Measurements from ENCODE around the gene PLCL1. TPM values are rescaled to one million over a fixed set of nuclear protein-coding genes. Genes with fewer than 3 reads are reported as not detected.

The PLCL1 gene
- polyA plus RNA-seq, 3 donors: 0.69 to 1.4 (median 0.79) TPM

GRCh38 chr2:198187841-198188240 lies 383.4 kb downstream of the PLCL1 start:
- Mint-ChIP-seq H3K36me3 (no peaks in the 10 kb centered on the region), H3K9me3 (peaks cover 0 to 8% (median 4%) of the 10 kb centered on the region in 7 donors), H3K4me3 (no peak overlapping the region), H3K27me3 (ENCODE audit: low read depth in 3 of 3) (no peaks in the 10 kb centered on the region), H3K27ac (no peak overlapping the region), H3K4me1 (no peaks in the 10 kb centered on the region)
- TF ChIP-seq, protein P1, sequence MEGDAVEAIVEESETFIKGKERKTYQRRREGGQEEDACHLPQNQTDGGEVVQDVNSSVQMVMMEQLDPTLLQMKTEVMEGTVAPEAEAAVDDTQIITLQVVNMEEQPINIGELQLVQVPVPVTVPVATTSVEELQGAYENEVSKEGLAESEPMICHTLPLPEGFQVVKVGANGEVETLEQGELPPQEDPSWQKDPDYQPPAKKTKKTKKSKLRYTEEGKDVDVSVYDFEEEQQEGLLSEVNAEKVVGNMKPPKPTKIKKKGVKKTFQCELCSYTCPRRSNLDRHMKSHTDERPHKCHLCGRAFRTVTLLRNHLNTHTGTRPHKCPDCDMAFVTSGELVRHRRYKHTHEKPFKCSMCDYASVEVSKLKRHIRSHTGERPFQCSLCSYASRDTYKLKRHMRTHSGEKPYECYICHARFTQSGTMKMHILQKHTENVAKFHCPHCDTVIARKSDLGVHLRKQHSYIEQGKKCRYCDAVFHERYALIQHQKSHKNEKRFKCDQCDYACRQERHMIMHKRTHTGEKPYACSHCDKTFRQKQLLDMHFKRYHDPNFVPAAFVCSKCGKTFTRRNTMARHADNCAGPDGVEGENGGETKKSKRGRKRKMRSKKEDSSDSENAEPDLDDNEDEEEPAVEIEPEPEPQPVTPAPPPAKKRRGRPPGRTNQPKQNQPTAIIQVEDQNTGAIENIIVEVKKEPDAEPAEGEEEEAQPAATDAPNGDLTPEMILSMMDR (IDR thresholded peaks at IDR 0.05): no peak
- H3K4me2 ChIP-seq (replicated peaks; ENCODE audit: extremely low read depth, low read length, poor library complexity, severe bottlenecking): no peak overlapping the region
- WGBS (ENCODE audit: insufficient coverage): no CpG with 5 or more reads among the region's 1 CpG
- no peaks in the 10 kb centered on the region for H3K9me3 ChIP-seq (replicated peaks in 1 of 2; ENCODE audit: control insufficient read depth in 1 of 2, insufficient read depth in 1 of 2, low read length in 2 of 2)
- no peaks in the 10 kb centered on the region for H3K36me3 ChIP-seq (replicated peaks in 1 of 2; ENCODE audit: control insufficient read depth in 1 of 2, insufficient read depth in 2 of 2, low read length in 2 of 2)
- H4K20me1 ChIP-seq (ENCODE audit: insufficient read depth, low read length): no peaks in the 10 kb centered on the region
- H3K27me3 ChIP-seq (ENCODE audit: control insufficient read depth in 2 of 2, insufficient read depth in 2 of 2, low read length in 2 of 2): no peaks in the 10 kb centered on the region
- H3K4me3 ChIP-seq (replicated peaks in 1 of 3; ENCODE audit: low read depth in 2 of 3, low read length in 3 of 3): no peak overlapping the region
- H3K9ac ChIP-seq (ENCODE audit: insufficient read depth, low read length, poor library complexity, severe bottlenecking): no peak overlapping the region
- H3K27ac ChIP-seq (ENCODE audit: low read depth in 1 of 2, low read length in 2 of 2): no peak overlapping the region
- H3K4me1 ChIP-seq (ENCODE audit: control insufficient read depth in 1 of 2, insufficient read depth in 2 of 2, low read length in 2 of 2): no peaks in the 10 kb centered on the region
- intact Hi-C loops (cut with micrococcal nuclease): no loop called here
- no peak for DNase-seq
- no peaks in the 10 kb centered on the region for H3K79me2 ChIP-seq (ENCODE audit: insufficient read depth, low read length)
- H2AFZ ChIP-seq (ENCODE audit: insufficient read depth, low read depth, low read length, poor library complexity, severe bottlenecking): no peak overlapping the region

- no peaks in the 10 kb centered on the region for H3K36me3 ChIP-seq (replicated peaks in 1 of 2; ENCODE audit: control insufficient read depth in 1 of 2, insufficient read depth in 2 of 2, low read length in 2 of 2)
- TF ChIP-seq, protein P1 (IDR thresholded peaks at IDR 0.05): no peak
- Mint-ChIP-seq H3K4me3 (no peak overlapping the region), H3K27ac (no peak overlapping the region), H3K9me3 (peaks cover 0 to 5% (median 2%) of the 10 kb centered on the region in 7 donors), H3K4me1 (no peaks in the 10 kb centered on the region), H3K36me3 (no peaks in the 10 kb centered on the region), H3K27me3 (ENCODE audit: low read depth in 3 of 3) (peaks cover 0 to 2% (median 0%) of the 10 kb centered on the region in 3 donors)
- no peaks in the 10 kb centered on the region for H3K4me1 ChIP-seq (ENCODE audit: control insufficient read depth in 1 of 2, insufficient read depth in 2 of 2, low read length in 2 of 2)
- H3K9ac ChIP-seq (ENCODE audit: insufficient read depth, low read length, poor library complexity, severe bottlenecking): no peak overlapping the region
- no peak overlapping the region for H3K27ac ChIP-seq (ENCODE audit: low read depth in 1 of 2, low read length in 2 of 2)
- WGBS (ENCODE audit: insufficient coverage): 77% methylated on average over 5 of the region's 13 CpGs
- H3K4me3 ChIP-seq (replicated peaks in 1 of 3; ENCODE audit: low read depth in 2 of 3, low read length in 3 of 3): no peak overlapping the region
- intact Hi-C loops (cut with micrococcal nuclease): no loop called here
- no peaks in the 10 kb centered on the region for H3K27me3 ChIP-seq (ENCODE audit: control insufficient read depth in 2 of 2, insufficient read depth in 2 of 2, low read length in 2 of 2)
- no peaks in the 10 kb centered on the region for H4K20me1 ChIP-seq (ENCODE audit: insufficient read depth, low read length)
- peaks cover 0 to under 1% of the 10 kb centered on the region in 2 donors for H3K9me3 ChIP-seq (replicated peaks in 1 of 2; ENCODE audit: control insufficient read depth in 1 of 2, insufficient read depth in 1 of 2, low read length in 2 of 2)
- H3K79me2 ChIP-seq (ENCODE audit: insufficient read depth, low read length): no peaks in the 10 kb centered on the region
- no peak overlapping the region for H2AFZ ChIP-seq (ENCODE audit: insufficient read depth, low read depth, low read length, poor library complexity, severe bottlenecking)
- DNase-seq: no peak
- H3K4me2 ChIP-seq (replicated peaks; ENCODE audit: extremely low read depth, low read length, poor library complexity, severe bottlenecking): no peak overlapping the region
Measured at GRCh38 chr2:198188982-198189381, 384.6 kb downstream of the PLCL1 start.

Data from CD14-positive monocyte (primary cell).